Measurements from ENCODE around the gene KRTAP11-1.

Gene KRTAP11-1

GRCh38 chr21:30881480-30881879, at the start of gene KRTAP11-1:
KRTAP11-1 (minus strand) TSS chr21:30881580; CDS start chr21:30881524, 56 bp downstream.
- FAIRE-seq, result no peak

- no peak for FAIRE-seq
These were observed 42.8 kb upstream of the KRTAP11-1 start for GRCh38 chr21:30924146-30924700.

- no peak for FAIRE-seq
These were observed 39.7 kb upstream of the KRTAP11-1 start for GRCh38 chr21:30921129-30921528.

GRCh38 chr21:30917557-30917956, 36.2 kb upstream of the KRTAP11-1 start:
- no peak for FAIRE-seq

- no peak for FAIRE-seq
These were observed 19.5 kb upstream of the KRTAP11-1 start for GRCh38 chr21:30900881-30901280.

- FAIRE-seq, result no peak
These were observed 1.7 kb upstream of the KRTAP11-1 start for GRCh38 chr21:30882866-30883597.

- no peak for FAIRE-seq
These were observed 466 bp downstream of the KRTAP11-1 start for GRCh38 chr21:30880914-30881313.

- FAIRE-seq, result no peak
These were observed 6.9 kb downstream of the KRTAP11-1 start for GRCh38 chr21:30874526-30874925.

GRCh38 chr21:30847627-30848500, 33.5 kb downstream of the KRTAP11-1 start:
- no peak for FAIRE-seq

- no peak for FAIRE-seq
These were observed 38.4 kb downstream of the KRTAP11-1 start for GRCh38 chr21:30842990-30843389.

- FAIRE-seq, result no peak
These were observed 42.1 kb downstream of the KRTAP11-1 start for GRCh38 chr21:30839304-30839703.

- no peak for FAIRE-seq
These were observed 42.8 kb downstream of the KRTAP11-1 start for GRCh38 chr21:30838536-30838935.

- no peak for FAIRE-seq
These were observed 50.1 kb downstream of the KRTAP11-1 start for GRCh38 chr21:30831194-30831765.
